Upper lobe of left lung (tissue), 6 donors: Measurements from ENCODE around the gene ERN2. TPM values are rescaled to one million over a fixed set of nuclear protein-coding genes. Genes with fewer than 3 reads are reported as not detected.
A peak's percentile ranks its signal among the peaks of the same experiment; 100 is the strongest.

Source experiments
- ATAC-seq, 2 donors: fragments of 200-7000 bp; cut with Tn5 transposase; one replicate each; pipeline ENCODE4 v1.9.1; 2022; ENCODE audit warnings: mild to moderate bottlenecking in 2 of 2, moderate library complexity in 2 of 2; ENCODE audit not compliant: low FRiP score in 2 of 2
- DNase-seq, 2 donors: peaks; one replicate each; pipeline ENCODE4 v3.0.0-alpha.2; 2019 to 2020
- H3K27ac ChIP-seq, 4 donors: fragments of 200-600 bp; sonication (generic); one replicate each; pipeline ENCODE4 v1.5.1; 2016 to 2019
- H3K27me3 ChIP-seq, 4 donors: fragments of 200-600 bp; sonication (generic); one replicate each; pipeline ENCODE4 v1.5.1; 2017 to 2019
- H3K36me3 ChIP-seq, 4 donors: fragments of 200-600 bp; sonication (generic); one replicate each; pipeline ENCODE4 v1.5.1; 2016 to 2019
- H3K4me1 ChIP-seq, 4 donors: fragments of 200-600 bp; sonication (generic); one replicate each; pipeline ENCODE4 v1.5.1; 2018 to 2019
- H3K4me3 ChIP-seq, 4 donors: fragments of 200-600 bp; sonication (generic); one replicate each; pipeline ENCODE4 v1.5.1; 2017 to 2019; ENCODE audit warnings: mild to moderate bottlenecking in 2 of 4, moderate library complexity in 1 of 4
- H3K9me3 ChIP-seq, 4 donors: fragments of 200-600 bp; sonication (generic); one replicate each; pipeline ENCODE4 v1.5.1; 2018 to 2019
- CTCF ChIP-seq, 6 experiments: fragments of 450-650 bp in 4 of 6; fragments of 200-600 bp in 2 of 6; sonication (generic) in 2 of 6; IDR thresholded peaks; one replicate each; pipeline ENCODE4 v1.5.1; 2016 to 2019; ENCODE audit warnings: antibody characterized with exemption in 6 of 6
- EP300 ChIP-seq, 4 donors: sonication (generic); formaldehyde crosslinking; IDR thresholded peaks; one replicate each; pipeline ENCODE4 v1.5.1; 2017; ENCODE audit warnings: antibody characterized with exemption in 4 of 4, control low read depth in 2 of 4
- POLR2A ChIP-seq, 4 donors: fragments of 450-650 bp; IDR thresholded peaks; one replicate each; pipeline ENCODE4 v1.5.1; 2016 to 2017; ENCODE audit warnings: antibody characterized with exemption in 4 of 4, mild to moderate bottlenecking in 2 of 4
- POLR2AphosphoS5 ChIP-seq, 2 donors: sonication (generic); formaldehyde crosslinking; IDR thresholded peaks; one replicate each; pipeline ENCODE4 v1.5.1; 2017; ENCODE audit warnings: antibody characterized with exemption in 2 of 2
- WGBS, 2 donors: methylation state at CpG; one replicate each; pipeline ENCODE4 v1.1.5; 2017 to 2018; 5-methylcytosine and 5-hydroxymethylcytosine counted together
- total RNA-seq, 6 donors: library from RNA; depleted of rRNA in 4 of 6; stranded (reverse); fragments of >200 nt in 4 of 6; gene quantifications; one replicate each; pipeline versions ENCODE4 v1.1.0 to v1.2.1, GENCODE V29; 2016 to 2021
- donor health status: DM: no; HTN: no; CAD: no; lungs with moderate emphysema.
- donor health status: DM: no; HTN: yes; CAD: no; lungs with severe emphysema.

Gene ERN2
- total RNA-seq, 6 donors from 2014 or later = 0.46 to 9.6 (median 1.3) TPM

GRCh38 chr16:23706439-23706838 is 6.6 kb downstream of the ERN2 start:
- Histone ChIP-seq H3K4me3 (no peak overlapping the region), H3K27me3 (no peaks in the 10 kb centered on the region), H3K4me1 (no peaks in the 10 kb centered on the region), H3K27ac (no peak overlapping the region), H3K9me3 (peaks cover 0 to 14% (median 11%) of the 10 kb centered on the region in 4 donors), H3K36me3 (no peaks in the 10 kb centered on the region)
- no peak for TF ChIP-seq POLR2AphosphoS5 (IDR thresholded peaks at IDR 0.05)
- TF ChIP-seq EP300 (IDR thresholded peaks at IDR 0.05) = no peak
- TF ChIP-seq CTCF (IDR thresholded peaks at IDR 0.05) = no peak
- ATAC-seq (no peak), DNase-seq (no peak)
- 86% methylated on average over 4 of the region's 4 CpGs; no CpG with 5 or more reads in 1 of the 2 donors for WGBS, 2 donors

- H3K36me3 ChIP-seq = no peaks in the 10 kb centered on the region
- DNase-seq (no peak), ATAC-seq (no peak)
- no peaks in the 10 kb centered on the region for H3K4me1 ChIP-seq
- no peak overlapping the region for H3K4me3 ChIP-seq
- 79 to 80% methylated on average over 2 of the region's 2 CpGs for WGBS, 2 donors
- no peak overlapping the region for H3K27ac ChIP-seq
- H3K9me3 ChIP-seq = peaks cover 0 to 14% (median 10%) of the 10 kb centered on the region in 4 donors
- TF ChIP-seq EP300 (IDR thresholded peaks at IDR 0.05) (no peak), POLR2A (IDR thresholded peaks at IDR 0.05) (no peak), POLR2AphosphoS5 (IDR thresholded peaks at IDR 0.05) (no peak), CTCF (IDR thresholded peaks at IDR 0.05) (no peak)
- H3K27me3 ChIP-seq = no peaks in the 10 kb centered on the region
These were observed 7.5 kb downstream of the ERN2 start for GRCh38 chr16:23705517-23705902.

- peaks cover 0 to 11% (median 7%) of the 10 kb centered on the region in 4 donors for H3K9me3 ChIP-seq
- no peaks in the 10 kb centered on the region for H3K36me3 ChIP-seq
- H3K4me3 ChIP-seq = no peak overlapping the region
- TF ChIP-seq POLR2AphosphoS5 (IDR thresholded peaks at IDR 0.05) = no peak
- TF ChIP-seq CTCF (IDR thresholded peaks at IDR 0.05) = no peak
- TF ChIP-seq EP300 (IDR thresholded peaks at IDR 0.05) = no peak
- no peak for TF ChIP-seq POLR2A (IDR thresholded peaks at IDR 0.05)
- WGBS, 2 donors = 70 to 86% methylated on average over 10 to 22 of the region's 22 CpGs
- peak in 1 of 2 donors; percentile 57 for DNase-seq
- H3K4me1 ChIP-seq = no peaks in the 10 kb centered on the region
- no peak overlapping the region for H3K27ac ChIP-seq
- ATAC-seq = peak in 1 of 2 donors; percentile 16
- no peaks in the 10 kb centered on the region for H3K27me3 ChIP-seq
These were observed 8.1 kb downstream of the ERN2 start for GRCh38 chr16:23704772-23705516.

GRCh38 chr16:23702951-23703350 is 10.1 kb downstream of the ERN2 start:
- 61 to 71% methylated on average over 2 of the region's 2 CpGs for WGBS, 2 donors
- no peak for ATAC-seq
- no peak overlapping the region for H3K27ac ChIP-seq
- no peaks in the 10 kb centered on the region for H3K27me3 ChIP-seq
- H3K36me3 ChIP-seq = no peaks in the 10 kb centered on the region
- H3K9me3 ChIP-seq = peaks cover 0 to 3% (median 0%) of the 10 kb centered on the region in 4 donors
- no peaks in the 10 kb centered on the region for H3K4me1 ChIP-seq
- H3K4me3 ChIP-seq = no peak overlapping the region
- TF ChIP-seq POLR2A (IDR thresholded peaks at IDR 0.05) (no peak), POLR2AphosphoS5 (IDR thresholded peaks at IDR 0.05) (no peak), CTCF (IDR thresholded peaks at IDR 0.05) (no peak), EP300 (IDR thresholded peaks at IDR 0.05) (no peak)
- DNase-seq = no peak

GRCh38 chr16:23701045-23701444 is 12.0 kb downstream of the ERN2 start:
- no peaks in the 10 kb centered on the region for H3K36me3 ChIP-seq
- peaks cover 0 to 3% (median 0%) of the 10 kb centered on the region in 4 donors for H3K9me3 ChIP-seq
- ATAC-seq = no peak
- no peak overlapping the region for H3K4me3 ChIP-seq
- 71 to 72% methylated on average over 8 of the region's 8 CpGs for WGBS, 2 donors
- no peaks in the 10 kb centered on the region for H3K4me1 ChIP-seq
- H3K27ac ChIP-seq = no peak overlapping the region
- H3K27me3 ChIP-seq = no peaks in the 10 kb centered on the region
- TF ChIP-seq EP300 (IDR thresholded peaks at IDR 0.05) = no peak
- no peak for TF ChIP-seq POLR2AphosphoS5 (IDR thresholded peaks at IDR 0.05)
- no peak for TF ChIP-seq CTCF (IDR thresholded peaks at IDR 0.05)
- TF ChIP-seq POLR2A (IDR thresholded peaks at IDR 0.05) = no peak
- DNase-seq = no peak
